OCI-LY7 (cell line): ENCODE measurements around the gene CGAS. TPM values are rescaled to one million over a fixed set of nuclear protein-coding genes. Genes with fewer than 3 reads are reported as not detected.

Experiments
- BruUV-seq: library from RNA; stranded (reverse); fragments of 400-500 nt; replicated peaks from 2 replicates; lab custom pipeline; 2021; lab: Mats Ljungman, UMichigan
- CTCF ChIA-PET: fragments of 300-600 bp; sonication (Branson Sonifier 250); formaldehyde crosslinking; loops from one replicate; lab custom pipeline; 2022; ENCODE audit warnings: antibody characterized with exemption; ENCODE audit not compliant: unreplicated experiment; lab: Charles Lee
- POLR2A ChIA-PET: fragments of 300-600 bp; sonication (Branson Sonifier 250); formaldehyde crosslinking; loops from one replicate; lab custom pipeline; 2022; ENCODE audit warnings: antibody characterized with exemption; lab: Charles Lee
- DNase-seq: peaks from one replicate; pipeline ENCODE4 v3.0.0-alpha.2; 2015; ENCODE audit warnings: low spot score
- H2AFZ ChIP-seq: fragments of 200-600 bp; sonication (generic), shearing (Covaris generic); 2 replicates; pipeline ENCODE4 v1.6.1; 2014; ENCODE audit warnings: mild to moderate bottlenecking, antibody characterized with exemption, low read length, moderate library complexity
- H3K27ac ChIP-seq: fragments of 200-600 bp; sonication (generic); 2 replicates; pipeline ENCODE4 v1.5.1; 2014; ENCODE audit warnings: mixed run types, low read depth, mild to moderate bottlenecking, moderate library complexity, low read length, inconsistent platforms; ENCODE audit not compliant: poor library complexity, severe bottlenecking
- H3K36me3 ChIP-seq: fragments of 200-600 bp; sonication (generic); 2 replicates; pipeline ENCODE4 v1.6.1; 2014; ENCODE audit warnings: mild to moderate bottlenecking, antibody characterized with exemption, low read length, moderate library complexity, mixed read lengths; ENCODE audit not compliant: insufficient read depth
- H3K4me1 ChIP-seq: fragments of 200-600 bp; sonication (generic); 2 replicates; pipeline ENCODE4 v1.5.1; 2014; ENCODE audit warnings: mild to moderate bottlenecking, low read length; ENCODE audit not compliant: insufficient read depth, poor library complexity, severe bottlenecking
- H3K4me2 ChIP-seq: fragments of 200-600 bp; sonication (generic); 2 replicates; pipeline ENCODE4 v1.6.1; 2014; ENCODE audit warnings: mild to moderate bottlenecking, low read length
- H3K4me3 ChIP-seq: fragments of 200-600 bp; sonication (generic); 2 replicates; pipeline ENCODE4 v1.5.1; 2014; ENCODE audit warnings: mild to moderate bottlenecking, low read depth, low read length; ENCODE audit not compliant: poor library complexity, severe bottlenecking
- H3K79me2 ChIP-seq: fragments of 200-600 bp; sonication (generic); 2 replicates; pipeline ENCODE4 v1.6.1; 2016; ENCODE audit warnings: low read depth, mild to moderate bottlenecking, low read length, moderate library complexity, mixed read lengths; ENCODE audit not compliant: insufficient read depth
- H3K9me2 ChIP-seq: fragments of 200-600 bp; sonication (generic); 2 replicates; pipeline ENCODE4 v1.6.1; 2016; ENCODE audit warnings: mild to moderate bottlenecking, low read length, mixed read lengths; ENCODE audit not compliant: insufficient read depth
- H3K9me3 ChIP-seq: fragments of 200-600 bp; sonication (generic); 2 replicates; pipeline ENCODE4 v1.6.1; 2014; ENCODE audit warnings: mild to moderate bottlenecking, mixed run types, low read length, mixed read lengths
- H4K20me1 ChIP-seq: fragments of 200-600 bp; sonication (generic); 2 replicates; pipeline ENCODE4 v1.6.1; 2014; ENCODE audit warnings: mild to moderate bottlenecking, antibody characterized with exemption, low read length, moderate library complexity, mixed read lengths; ENCODE audit not compliant: insufficient read depth
- CTCF ChIP-seq: fragments of 200-600 bp; sonication (generic); conservative IDR thresholded peaks from 2 replicates; pipeline ENCODE4 v1.5.1; 2014; ENCODE audit warnings: mild to moderate bottlenecking, antibody characterized with exemption, low read length, moderate library complexity, mixed read lengths
- EZH2phosphoT487 ChIP-seq: fragments of 200-600 bp; sonication (generic); IDR thresholded peaks from 2 replicates; pipeline ENCODE4 v1.6.1; 2018; ENCODE audit warnings: low read depth, borderline replicate concordance, mild to moderate bottlenecking, mixed run types, antibody characterized with exemption, low read length, moderate library complexity, mixed read lengths
- intact Hi-C: fragments of 100-400 bp; cut with micrococcal nuclease; formaldehyde crosslinking; loops from one replicate; pipeline ENCODE4 v1.10.0; 2022; ENCODE audit not compliant: unreplicated experiment
- total RNA-seq, 2 experiments: library from RNA; depleted of rRNA in 1 of 2; stranded (reverse); fragments of >200 nt in 1 of 2; shearing (Covaris generic) in 1 of 2; gene quantifications; 2 replicates each; pipeline ENCODE4 v1.2.3, GENCODE V29; 2014 to 2022

CGAS gene
- total RNA-seq, 2 experiments from 2014 or later = 0.40 to 1.3 TPM

DNA sequence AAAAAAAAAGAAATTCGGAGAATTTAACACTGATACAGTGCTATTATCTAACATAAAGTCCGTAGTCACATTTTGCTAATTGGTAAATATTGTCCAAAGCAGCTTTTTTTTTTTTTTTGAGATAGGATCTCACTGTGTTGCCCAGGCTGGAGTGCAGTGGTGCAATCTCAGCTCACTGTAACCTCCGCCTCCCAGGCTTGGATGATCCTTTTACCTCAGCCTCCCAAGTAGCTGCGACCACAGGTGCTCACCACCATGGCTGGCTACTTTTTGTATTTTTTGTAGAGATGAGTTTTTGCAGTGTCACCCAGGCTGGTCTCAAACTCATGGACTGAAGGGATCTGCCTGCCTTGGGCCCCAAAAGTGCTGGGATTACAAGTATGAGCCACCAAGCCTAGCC is 25.3 kb upstream of the CGAS start:
- H2AFZ ChIP-seq = no peak overlapping the region
- TF ChIP-seq EZH2phosphoT487 (no peak), CTCF (no peak)
- no peaks in the 10 kb centered on the region for H4K20me1 ChIP-seq
- H3K9me3 ChIP-seq = no peaks in the 10 kb centered on the region
- peaks cover 12% of the 10 kb centered on the region; the same call in 1 of the 2 replicates for H3K79me2 ChIP-seq
- DNase-seq = no peak
- no TSS peak for BruUV-seq
- peaks cover 4% of the 10 kb centered on the region for H3K4me1 ChIP-seq
- CTCF ChIA-PET = no interaction called here
- POLR2A ChIA-PET = interaction anchor here (0.6 to 1.5 kb wide), 3 partner anchors 10 to 15 kb away, joined by 3 to 11 read pairs (median 4); no protein-coding TSS in a partner anchor
- no peak overlapping the region for H3K4me3 ChIP-seq
- H3K4me2 ChIP-seq = no peak overlapping the region
- H3K36me3 ChIP-seq = peaks cover 100% of the 10 kb centered on the region
- no peaks in the 10 kb centered on the region for H3K9me2 ChIP-seq
- no peak overlapping the region for H3K27ac ChIP-seq
- intact Hi-C loops = no loop called here

- no peaks in the 10 kb centered on the region for H3K9me2 ChIP-seq
- ChIA-PET CTCF (no interaction called here), POLR2A (interaction anchor here (0.6 to 1.5 kb wide), 4 partner anchors 11 to 64 kb away, joined by 3 to 11 read pairs (median 4); no protein-coding TSS in a partner anchor)
- peaks cover 95% of the 10 kb centered on the region for H3K36me3 ChIP-seq
- intact Hi-C loops = no loop called here
- peaks cover 11% of the 10 kb centered on the region for H3K4me1 ChIP-seq
- no peak overlapping the region for H3K4me2 ChIP-seq
- no peak overlapping the region for H2AFZ ChIP-seq
- peaks cover 17% of the 10 kb centered on the region; the same call in 1 of the 2 replicates for H3K79me2 ChIP-seq
- TF ChIP-seq CTCF (no peak), EZH2phosphoT487 (no peak)
- H3K27ac ChIP-seq = no peak overlapping the region
- no peak overlapping the region for H3K4me3 ChIP-seq
- H3K9me3 ChIP-seq = no peaks in the 10 kb centered on the region
- BruUV-seq = no TSS peak
- no peaks in the 10 kb centered on the region for H4K20me1 ChIP-seq
- no peak for DNase-seq
Measured at GRCh38 chr6:73476723-73477122, 24.6 kb upstream of the CGAS start.

DNA sequence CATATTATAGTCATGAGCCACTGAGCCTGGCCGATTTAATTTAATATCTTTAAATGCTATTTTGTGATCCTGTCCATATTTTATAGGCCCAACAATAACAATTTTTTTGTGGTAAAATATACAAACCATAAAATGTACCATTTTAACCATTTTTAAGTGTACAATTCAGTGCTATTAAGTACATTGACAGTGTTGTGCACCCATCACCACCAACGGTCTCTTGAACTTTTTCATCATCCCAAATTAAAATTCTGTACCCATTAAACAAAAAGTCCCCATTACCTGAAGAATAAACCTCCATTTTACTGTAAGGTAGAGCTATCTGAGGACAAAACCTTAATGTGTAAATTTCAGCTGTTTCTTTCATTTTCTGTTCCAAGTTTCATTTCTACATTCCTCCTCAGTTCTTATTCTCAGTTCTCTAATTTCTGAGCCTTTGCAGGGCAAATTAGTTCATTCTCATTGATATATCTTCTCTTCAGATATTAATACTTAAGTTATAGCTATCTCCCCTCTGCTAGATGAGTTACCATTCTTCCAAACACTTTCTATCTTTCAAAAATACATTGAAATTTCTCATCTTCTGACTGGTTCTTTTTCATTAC is 19.7 kb upstream of the CGAS start:
- intact Hi-C loops = loop anchor here (1.0 kb wide), 1 partner anchor 9 kb away; no protein-coding TSS in a partner anchor
- BruUV-seq = no TSS peak
- TF ChIP-seq CTCF (no peak), EZH2phosphoT487 (no peak)

More for the DNA sequence above, 19.7 kb upstream of the CGAS start:
- Histone ChIP-seq H3K36me3 (peaks cover 89% of the 10 kb centered on the region), H4K20me1 (no peaks in the 10 kb centered on the region), H3K4me2 (peak overlapping the region; percentile 70), H3K4me3 (peak overlapping the region; percentile 46), H3K4me1 (peaks cover 33% of the 10 kb centered on the region), H3K27ac (peak overlapping the region; percentile 95), H3K9me3 (no peaks in the 10 kb centered on the region), H3K9me2 (no peaks in the 10 kb centered on the region), H3K79me2 (peaks cover 21% of the 10 kb centered on the region; the same call in 1 of the 2 replicates), H2AFZ (no peak overlapping the region)
- DNase-seq = peak; percentile 73
- ChIA-PET CTCF (interaction anchor here (1.5 kb wide), 1 partner anchor 10 kb away, joined by 6 read pairs; the partner anchor contains the start of gene MTO1), POLR2A (interaction anchor here (0.5 to 3.9 kb wide), 12 partner anchors 10 to 275 kb away, joined by 3 to 62 read pairs (median 4); partner anchors contain the start of gene MTO1)
